GM03348 (cell line): Measurements from ENCODE around the gene CLTCL1.
"Not testable (repeated sequence)": the region's sequence is repeated elsewhere in the genome, so short reads cannot be mapped to it uniquely, and the experiment has no call there.

Source experiments
- DNase-seq: peaks from one replicate; pipeline ENCODE4 v3.0.0; 2012; ENCODE audit warnings: low spot score

CLTCL1 gene

GRCh38 chr22:19290400-19291217, 910 bp downstream of the CLTCL1 start:
- DNase-seq: peak; percentile 32

- peak; percentile 64 for DNase-seq
These were observed 1.9 kb downstream of the CLTCL1 start for GRCh38 chr22:19289475-19290161.

GRCh38 chr22:19287889-19288288, 3.6 kb downstream of the CLTCL1 start:
- peak; percentile 76 for DNase-seq

DNA sequence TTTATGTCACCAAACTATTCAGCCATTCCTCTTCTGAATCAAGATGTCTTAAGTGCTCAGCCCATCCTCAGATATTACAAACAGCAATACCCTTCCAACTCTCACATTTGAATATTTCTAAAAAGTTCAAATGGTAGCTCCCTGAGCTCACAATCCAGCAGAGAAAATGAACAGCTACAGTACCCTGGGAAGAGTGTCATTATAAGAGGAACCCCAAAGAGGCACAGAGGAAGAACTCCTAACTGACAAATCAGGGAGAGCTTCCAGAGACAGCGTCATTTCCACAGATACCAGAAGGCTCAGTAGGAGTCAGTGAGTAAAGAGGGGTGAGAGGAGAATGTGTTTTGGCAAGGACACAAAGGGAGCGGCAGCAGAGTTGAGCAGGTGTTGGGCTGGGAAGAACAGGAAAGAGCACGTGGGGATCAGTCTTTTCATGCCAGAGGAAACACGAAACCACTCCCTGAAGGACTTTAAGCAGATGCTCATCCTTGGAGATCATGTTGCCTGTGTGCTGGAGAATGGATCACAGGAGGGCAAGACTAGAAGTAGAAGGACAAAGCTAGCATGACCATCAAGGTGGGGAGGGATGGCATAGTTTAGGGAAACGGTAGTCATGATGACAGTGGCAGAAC, 4.3 kb downstream of the CLTCL1 start:
- peak; percentile 42 for DNase-seq

- DNase-seq: no peak
These were observed 5.7 kb downstream of the CLTCL1 start for GRCh38 chr22:19285831-19286230.

GRCh38 chr22:19279143-19279542, 12.4 kb downstream of the CLTCL1 start:
- not testable (repeated sequence) for DNase-seq

GRCh38 chr22:19277785-19278184, 13.7 kb downstream of the CLTCL1 start:
- DNase-seq: no peak

GRCh38 chr22:19275919-19276600, 15.5 kb downstream of the CLTCL1 start:
- no peak for DNase-seq

DNA sequence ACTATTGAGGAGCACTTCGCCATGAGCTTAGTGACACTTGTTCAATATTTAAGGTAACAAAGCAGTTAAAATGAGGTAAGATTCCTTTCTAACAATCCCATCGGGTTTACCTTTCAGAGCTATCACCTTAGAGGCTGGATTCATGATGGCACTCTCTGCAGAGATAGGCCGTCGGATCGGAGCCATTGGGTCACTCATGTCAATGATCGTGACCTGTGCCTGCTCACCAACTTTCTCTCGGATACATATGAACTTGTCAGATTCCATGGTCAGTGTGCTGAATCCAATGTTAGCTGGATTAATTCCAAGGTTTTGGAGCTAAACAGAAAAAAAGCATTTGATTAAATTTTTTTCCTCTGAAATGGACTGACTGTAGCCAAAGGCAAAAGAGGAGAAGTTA, 16.0 kb downstream of the CLTCL1 start:
- no peak for DNase-seq

- no peak for DNase-seq
These were observed 16.4 kb downstream of the CLTCL1 start for GRCh38 chr22:19275104-19275503.

DNA sequence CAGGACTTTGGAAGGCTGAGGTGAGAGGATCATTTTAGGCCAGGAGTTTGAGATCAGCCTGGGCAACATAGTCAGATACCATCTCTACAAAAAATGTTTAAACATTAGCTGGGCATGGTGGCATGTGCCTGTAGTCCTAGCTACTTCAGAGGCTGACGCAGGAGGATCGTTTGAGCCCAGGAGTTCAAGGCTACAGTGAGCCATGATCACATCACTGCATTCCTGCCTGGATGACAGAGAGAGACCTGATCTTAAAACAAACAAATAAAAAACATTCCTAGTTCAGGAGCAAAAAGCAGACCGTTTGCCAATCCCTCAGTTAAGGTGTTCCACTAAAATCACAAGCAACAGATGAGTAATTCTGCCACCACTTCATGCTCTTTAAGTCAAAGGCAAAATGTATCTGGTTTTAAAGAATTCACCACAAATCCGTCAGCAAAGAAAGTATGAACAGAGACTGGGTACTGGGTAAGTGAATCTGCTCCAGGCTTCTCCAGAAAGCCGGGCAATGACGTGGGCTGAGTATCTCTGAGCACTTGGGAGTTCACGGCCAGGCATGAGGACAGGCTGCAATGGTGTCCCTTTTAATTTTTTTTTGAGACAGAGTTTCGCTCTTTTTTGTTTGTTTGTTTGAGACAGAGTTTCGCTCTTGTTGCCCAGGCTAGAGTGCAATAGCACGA, 19.5 kb downstream of the CLTCL1 start:
- DNase-seq: no peak

GRCh38 chr22:19271273-19271855, 20.2 kb downstream of the CLTCL1 start:
- DNase-seq: no peak

DNA sequence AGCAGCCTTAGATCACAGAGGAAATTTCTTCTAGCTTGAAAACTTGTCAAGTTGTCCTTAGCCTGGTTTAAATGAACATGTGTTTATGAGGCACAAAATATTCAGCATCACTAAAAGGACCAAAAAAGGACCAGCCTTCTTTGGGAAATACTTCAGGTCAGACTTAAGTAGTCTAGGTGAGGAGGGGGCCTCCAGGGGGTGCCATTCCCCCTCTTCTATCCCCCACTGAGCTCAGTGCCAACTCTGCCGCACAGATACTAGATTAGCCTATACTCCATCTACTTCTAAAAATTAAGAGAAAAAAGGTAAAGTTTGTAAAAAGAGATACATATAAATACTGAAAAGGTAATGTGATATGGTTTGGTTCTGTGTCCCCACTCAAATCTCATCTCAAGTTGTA, 20.6 kb downstream of the CLTCL1 start:
- no peak for DNase-seq

DNA sequence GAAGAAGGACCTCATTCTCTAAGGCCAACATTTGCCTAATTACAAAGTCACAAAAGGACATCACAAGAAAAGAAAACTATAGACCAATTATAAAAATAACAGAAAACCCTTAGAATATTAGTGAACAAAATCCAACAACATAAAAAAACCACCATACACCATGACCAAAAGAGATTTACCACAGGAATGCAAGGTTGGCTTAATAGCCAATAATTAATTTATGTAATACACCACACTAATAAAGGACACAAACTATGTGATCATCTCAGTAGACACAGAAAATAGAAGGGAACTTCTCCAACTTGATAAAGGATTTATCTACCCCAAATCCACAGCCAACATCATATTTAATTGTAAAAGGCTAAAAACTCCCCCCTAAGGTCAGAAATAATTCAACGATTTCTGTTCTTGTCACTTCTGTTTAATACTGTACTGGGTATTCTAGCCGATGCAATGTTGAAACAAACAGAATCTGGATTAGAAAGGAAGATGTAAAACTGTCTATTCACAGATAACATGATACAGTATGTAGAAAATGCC, 24.9 kb downstream of the CLTCL1 start:
- DNase-seq: no peak

- no peak for DNase-seq
These were observed 25.7 kb downstream of the CLTCL1 start for GRCh38 chr22:19265779-19266178.

GRCh38 chr22:19260804-19261203, 30.7 kb downstream of the CLTCL1 start:
- DNase-seq: no peak

DNA sequence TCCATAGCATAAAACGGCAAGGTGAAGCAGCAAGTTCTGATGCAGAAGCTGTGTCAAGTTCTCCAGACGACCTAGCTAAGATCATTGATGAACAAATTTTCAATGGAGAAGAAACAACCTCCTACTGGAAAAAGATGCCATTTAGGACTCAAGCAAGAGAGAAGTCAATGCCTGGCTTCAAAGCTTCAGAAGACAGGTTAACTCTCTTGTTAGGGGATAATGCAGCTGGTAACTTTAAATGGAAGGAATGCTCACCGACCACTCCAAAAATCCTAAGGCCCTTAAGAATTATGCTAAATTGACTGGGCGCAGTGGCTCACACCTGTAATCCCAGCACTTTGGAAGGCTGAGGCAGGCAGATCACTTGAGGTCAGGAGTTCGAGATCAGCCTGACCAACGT, 31.3 kb downstream of the CLTCL1 start:
- DNase-seq: no peak

DNA sequence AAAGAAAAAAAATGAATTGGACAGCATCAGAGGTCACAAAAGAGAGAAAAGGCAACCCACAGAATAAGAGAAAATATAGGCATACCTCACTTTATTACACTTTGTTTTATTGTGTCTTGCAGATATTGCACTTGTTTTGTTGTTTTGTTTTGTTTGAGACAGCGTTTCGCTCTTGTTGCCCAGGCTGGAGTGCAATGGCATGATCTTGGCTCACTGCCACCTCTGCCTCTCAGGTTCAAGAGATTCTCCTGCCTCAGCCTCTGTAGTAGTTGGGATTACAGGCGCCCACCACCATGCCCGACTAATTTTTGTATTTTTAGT, 32.6 kb downstream of the CLTCL1 start:
- not testable (repeated sequence) for DNase-seq

DNA sequence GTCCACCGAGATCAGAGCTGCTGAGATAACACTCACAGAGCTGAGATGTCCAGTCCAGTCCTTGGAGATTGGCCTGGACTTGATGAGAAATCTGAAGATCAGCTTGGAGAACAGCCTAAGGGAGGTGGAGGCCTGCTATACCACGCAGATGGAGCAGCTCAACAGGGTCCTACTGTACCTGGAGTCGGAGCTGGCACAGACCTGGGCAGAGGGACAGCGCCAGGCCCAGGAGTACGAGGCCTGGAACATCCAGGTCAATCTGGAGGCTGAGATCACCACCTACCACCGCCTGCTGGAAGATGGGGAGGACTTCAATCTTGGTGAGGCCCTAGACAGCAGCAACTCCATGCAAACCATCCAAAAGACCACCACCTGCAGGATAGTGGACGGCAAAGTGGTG, 33.1 kb downstream of the CLTCL1 start:
- no peak for DNase-seq

GRCh38 chr22:19256362-19256761, 35.2 kb downstream of the CLTCL1 start:
- DNase-seq: not testable (repeated sequence)

- DNase-seq: no peak
These were observed 38.4 kb downstream of the CLTCL1 start for GRCh38 chr22:19253143-19253542.
